ENCODE data around the gene LFNG.

LFNG gene, protein sequence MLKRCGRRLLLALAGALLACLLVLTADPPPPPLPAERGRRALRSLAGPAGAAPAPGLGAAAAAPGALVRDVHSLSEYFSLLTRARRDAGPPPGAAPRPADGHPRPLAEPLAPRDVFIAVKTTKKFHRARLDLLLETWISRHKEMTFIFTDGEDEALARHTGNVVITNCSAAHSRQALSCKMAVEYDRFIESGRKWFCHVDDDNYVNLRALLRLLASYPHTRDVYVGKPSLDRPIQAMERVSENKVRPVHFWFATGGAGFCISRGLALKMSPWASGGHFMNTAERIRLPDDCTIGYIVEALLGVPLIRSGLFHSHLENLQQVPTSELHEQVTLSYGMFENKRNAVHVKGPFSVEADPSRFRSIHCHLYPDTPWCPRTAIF

DNA sequence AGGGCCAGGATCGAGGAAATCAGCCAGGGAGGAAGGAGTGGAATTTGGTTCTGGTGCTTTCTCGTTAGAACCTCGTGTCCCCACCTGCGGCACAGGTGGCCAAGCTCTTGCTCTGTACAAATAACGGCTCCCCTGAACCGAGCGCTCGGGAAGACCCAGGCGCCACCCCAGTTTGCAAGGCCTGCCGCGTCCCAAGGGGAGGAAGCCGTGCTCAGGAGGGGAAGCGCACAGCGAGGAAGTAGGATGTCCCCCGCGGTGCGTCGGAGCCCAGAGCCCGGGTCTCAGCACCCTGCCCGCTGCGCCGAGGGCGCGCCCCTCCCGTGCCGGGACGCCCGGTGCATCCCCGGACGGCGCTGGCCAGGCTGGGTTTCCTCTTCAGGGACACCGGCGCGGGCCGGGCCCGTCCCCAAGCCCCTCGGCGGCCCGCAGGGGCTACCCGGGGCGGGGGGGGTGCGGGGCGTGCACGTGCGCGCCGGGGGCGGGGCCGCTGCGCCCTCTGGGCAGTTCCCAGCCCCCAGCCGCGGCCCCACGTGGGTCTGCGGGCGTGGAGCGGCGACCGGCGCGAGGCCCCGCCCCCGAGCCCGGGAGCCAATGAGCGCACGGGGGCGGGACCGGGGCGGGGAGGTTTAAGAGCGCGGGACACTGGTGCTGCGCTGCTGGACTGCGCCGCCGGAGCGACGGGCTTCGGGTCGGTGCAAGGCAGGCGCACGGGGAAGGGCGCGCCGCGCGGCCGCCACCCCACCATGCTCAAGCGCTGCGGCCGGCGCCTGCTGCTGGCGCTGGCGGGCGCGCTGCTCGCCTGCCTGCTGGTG lies at the start of gene LFNG:
TSS of gene LFNG (plus strand) at position 656 of the 812 bp plus-strand sequence. CDS start at position 744, 88 bp downstream.
- peak; percentile 75 for DNase-seq

DNA sequence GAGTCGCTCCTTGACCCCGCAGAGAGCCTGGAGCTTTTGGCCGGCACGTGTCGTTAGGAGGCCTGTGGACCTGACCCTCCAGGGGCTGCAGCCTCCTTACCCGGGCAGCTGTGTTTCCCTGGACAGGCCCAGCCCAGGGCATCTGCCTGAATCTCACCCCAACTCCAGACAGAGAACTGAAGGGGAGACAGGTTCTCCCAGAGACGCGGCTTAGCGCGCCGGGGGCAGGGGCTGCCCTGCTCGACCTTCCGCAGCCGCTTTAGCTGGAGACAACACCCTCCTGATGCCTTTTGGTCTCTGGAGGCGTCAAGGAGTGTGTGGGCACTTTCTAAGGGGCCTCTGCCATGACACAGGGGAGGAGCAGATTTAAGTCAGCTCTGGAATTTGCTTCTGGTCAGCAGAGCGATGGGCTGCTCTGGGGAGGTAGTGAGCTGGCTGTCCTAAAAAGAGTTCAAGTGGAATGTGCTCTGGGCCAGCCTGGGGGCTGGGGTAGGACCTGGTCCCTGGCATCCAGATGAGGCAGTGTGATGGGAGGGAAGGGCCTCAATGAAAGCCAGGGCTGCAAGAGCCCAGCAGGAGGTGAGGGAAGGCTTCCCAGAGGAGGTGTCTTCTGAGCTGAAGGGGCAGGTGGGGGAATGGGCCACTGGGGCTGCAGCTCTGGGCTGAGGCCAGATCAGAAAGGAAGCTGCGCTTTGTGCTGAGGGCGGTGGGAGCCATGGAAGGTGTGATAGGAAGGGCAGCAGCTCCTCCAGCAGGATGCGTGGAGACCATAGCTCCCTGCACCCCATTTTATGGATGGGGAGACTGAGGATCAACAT lies 49.2 kb upstream of the LFNG start:
- no peak for DNase-seq

DNA sequence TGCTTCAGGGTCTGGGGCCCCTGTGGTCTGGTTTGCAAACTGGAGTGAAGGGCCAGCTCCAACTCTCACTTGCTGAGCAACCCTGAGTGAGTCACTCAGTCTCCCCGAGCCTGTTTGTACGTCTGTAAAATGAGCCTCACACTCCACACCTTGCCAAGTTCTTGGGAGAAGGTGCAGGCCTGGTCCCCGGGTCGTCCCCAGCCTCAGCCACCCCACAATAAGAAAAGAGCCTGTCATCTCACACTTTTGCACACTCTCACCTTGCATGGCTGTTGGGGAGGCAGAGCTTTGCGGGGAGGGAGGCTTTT lies 48.6 kb upstream of the LFNG start:
- no peak for DNase-seq

DNA sequence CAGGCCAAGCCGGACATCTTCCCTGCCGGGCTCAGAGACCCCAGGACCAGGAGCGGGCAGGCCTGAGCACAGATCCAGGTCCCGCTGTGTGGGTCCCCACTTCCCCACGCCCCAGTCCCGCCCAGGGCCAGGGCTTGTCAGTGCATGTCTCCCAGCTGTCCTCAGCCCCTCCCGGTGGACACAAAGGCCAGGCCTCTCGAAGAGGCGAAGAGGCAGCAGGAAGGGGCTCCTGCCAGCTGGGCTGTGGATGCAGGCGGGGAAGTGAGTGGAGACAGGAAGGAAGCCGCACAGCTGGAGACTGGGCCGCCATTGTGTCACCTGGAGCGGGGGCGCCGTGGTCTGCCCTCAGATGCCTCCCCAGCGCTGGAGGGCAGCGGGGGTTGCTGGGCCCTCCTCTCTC lies 48.2 kb upstream of the LFNG start:
- DNase-seq = no peak

DNA sequence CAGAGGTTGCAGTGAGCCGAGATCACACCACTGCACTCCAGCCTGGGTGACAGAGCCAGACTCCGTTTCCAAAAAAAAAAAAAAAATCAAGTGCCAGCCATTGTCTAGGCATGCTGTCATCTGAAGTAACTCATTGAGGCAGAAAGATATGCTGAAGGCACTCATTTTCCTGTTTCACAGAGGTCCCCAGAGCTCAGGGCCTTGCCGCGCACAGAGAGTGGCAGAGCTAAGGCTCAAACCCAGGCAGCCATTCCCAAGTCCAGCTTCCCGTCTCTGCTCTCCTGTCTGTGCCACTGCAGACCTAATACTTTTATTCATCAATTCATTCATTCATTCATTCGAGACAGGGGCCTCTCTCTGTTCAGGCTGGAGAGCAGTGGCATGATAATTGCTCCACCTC lies 46.8 kb upstream of the LFNG start:
- DNase-seq = no peak

DNA sequence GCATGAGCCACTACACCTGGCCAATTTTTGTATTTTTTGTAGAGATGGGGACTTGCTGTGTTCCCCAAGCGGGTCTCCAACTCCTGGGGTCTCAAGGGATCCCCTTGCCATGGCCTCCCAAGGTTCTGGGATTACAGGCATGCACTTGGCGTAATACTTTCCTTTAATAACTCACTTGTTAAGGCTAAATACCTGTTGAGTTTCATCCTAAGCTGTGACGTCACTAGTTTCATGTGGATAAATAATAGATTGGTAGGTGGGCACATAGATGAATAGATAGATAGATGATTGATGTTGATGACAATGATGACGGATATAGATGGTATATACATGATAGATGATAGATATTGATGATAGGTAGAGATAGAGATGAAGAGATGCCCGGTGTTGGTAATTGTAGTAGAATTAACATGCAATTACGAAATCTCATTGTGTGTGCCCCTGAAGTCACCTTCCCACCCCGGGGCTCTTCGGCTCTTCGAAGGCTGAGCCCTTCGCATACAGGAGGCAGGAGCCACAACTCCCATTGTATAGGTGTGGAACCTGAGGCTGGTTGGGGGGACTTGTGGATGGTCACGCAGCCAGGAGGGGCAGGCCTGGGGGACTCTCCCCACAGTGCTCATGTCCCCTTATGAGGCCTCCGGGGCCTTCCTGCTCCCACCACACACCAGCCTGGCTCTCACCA lies 45.9 kb upstream of the LFNG start:
- no peak for DNase-seq

DNA sequence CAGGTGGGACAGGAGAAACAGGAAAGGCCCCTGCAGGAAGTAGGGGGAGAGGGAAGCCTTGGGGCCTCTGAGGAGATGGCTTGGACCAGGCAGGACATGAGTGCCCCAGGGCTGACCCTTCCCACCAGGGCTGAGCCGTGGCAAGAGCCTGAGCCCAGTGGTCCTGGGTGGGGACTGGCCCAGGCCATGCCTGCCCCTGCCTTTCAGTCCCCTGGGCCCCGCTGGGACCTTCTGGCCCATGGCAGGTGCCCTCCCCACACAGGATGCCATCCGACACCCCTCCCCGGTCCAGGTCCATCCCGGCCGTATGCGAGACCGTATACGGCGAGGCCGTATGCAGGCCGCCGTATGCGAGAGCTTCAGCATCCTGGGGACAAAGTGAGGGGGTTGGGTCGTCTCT lies 45.4 kb upstream of the LFNG start:
- DNase-seq = no peak

DNA sequence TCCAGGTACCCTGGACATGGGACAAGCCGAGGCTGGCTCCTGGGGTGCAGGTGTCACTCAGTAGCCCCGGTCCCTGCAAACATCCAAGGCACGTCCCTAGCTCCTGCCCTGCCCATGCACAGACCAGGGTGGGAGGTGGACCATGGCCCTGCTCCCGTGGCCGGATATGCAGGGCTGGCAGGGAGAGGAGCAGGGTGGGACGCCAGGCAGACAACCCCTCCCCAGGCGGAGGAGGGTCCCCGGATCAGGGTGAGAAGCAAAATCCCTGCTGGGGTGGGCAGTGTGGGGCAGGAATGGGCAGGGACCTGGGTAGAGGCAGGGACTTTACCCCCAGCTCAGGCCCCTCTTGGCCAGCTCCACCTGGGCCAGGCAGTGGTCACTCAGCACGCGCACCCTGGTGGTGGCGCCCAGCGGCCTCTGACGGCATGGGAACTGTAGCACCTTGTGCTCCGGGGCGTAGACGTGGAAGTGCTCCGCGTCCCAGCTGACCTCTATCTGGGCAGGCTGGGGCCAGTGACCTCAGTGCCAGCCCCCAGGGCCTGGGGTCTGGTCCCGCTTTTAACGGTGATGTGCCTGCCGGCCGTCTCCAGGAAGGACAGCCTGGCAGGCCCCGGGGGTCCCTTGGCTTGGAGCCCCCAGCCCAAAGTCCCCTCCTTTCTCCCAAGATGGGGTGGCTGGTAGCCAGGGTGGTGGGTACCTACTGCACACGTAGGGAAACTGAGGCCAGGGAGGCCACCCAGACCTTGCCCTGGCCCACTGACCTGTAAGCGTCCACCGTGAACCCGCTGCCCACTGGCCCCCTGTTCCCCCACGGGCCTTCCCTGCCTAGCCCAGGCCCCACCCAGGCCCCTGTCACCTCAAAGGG lies 44.5 kb upstream of the LFNG start:
- DNase-seq = no peak

DNA sequence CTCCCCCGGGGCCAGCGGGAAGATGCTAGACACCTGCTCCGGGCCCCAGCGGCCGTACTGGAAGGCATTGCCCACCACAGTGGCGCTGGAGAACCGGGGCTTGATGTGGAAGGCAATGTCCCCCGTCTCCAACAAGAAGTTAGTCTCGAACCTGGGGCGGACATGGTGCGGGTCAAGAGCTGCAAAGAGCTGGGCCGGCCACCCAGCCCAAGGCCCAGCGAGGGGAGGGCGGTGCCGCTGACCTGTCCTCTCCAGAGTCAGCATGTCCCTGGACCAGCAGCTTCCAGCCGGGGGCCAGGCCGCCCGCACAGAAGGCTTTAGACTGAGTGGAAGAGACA lies 43.9 kb upstream of the LFNG start:
- DNase-seq = no peak

DNA sequence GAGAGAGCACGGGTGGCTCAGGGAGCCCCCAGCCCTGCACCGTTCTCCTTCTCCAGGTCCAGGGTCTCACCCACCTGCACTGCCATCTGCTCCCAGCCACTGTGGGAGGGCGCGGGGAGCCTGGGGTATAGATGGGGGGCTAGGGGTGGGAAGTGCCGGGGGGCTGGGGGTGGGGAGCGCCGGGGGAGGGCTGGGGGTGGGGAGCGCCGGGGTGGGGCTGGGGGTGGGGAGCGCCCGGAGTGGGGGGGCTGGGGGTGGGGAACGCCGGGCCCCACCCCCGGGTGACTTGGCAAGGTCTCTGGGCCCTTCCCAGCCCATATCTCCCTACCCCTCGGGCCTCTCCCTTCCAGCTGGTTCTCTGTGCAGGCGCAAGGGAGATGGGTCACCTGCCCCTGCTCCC lies 43.3 kb upstream of the LFNG start, which contains the start of gene GRIFIN:
TSS of gene GRIFIN (minus strand) at position 101 of the 400 bp plus-strand sequence. CDS start at position 86, 15 bp downstream.
- DNase-seq = no peak

DNA sequence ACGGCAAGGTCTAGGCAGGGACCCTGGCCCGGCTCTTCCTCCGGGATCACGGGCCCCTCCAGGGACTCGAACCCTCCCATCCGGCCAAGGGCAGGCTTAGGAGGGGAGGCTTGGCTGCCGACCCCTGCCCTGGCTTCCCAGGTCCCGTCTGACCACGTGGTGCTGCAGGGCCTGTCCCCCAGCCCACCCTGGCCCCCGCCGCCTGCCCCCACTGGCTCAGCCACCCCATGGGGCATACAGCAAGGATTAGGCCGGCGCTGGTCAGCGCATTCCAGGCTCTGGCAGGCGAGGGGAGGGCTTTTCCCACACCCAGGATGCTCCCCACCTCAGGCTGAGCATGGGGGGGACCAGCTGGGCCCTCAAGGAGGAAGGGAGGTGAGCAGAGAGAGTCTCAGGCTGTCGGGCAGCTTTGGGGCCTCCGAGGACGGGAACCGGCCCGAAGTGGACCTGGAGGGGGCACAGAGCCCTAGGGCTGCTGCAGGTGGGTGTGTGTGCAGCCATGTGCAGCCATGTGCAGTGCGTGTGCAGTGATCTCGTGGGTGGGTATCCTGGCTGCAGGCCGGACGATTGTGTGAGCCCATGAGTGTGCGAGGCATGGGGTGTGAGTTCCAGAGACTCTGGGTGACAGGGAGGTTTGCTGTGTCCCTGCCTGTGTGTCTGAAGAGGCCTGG lies 42.7 kb upstream of the LFNG start:
- no peak for DNase-seq

DNA sequence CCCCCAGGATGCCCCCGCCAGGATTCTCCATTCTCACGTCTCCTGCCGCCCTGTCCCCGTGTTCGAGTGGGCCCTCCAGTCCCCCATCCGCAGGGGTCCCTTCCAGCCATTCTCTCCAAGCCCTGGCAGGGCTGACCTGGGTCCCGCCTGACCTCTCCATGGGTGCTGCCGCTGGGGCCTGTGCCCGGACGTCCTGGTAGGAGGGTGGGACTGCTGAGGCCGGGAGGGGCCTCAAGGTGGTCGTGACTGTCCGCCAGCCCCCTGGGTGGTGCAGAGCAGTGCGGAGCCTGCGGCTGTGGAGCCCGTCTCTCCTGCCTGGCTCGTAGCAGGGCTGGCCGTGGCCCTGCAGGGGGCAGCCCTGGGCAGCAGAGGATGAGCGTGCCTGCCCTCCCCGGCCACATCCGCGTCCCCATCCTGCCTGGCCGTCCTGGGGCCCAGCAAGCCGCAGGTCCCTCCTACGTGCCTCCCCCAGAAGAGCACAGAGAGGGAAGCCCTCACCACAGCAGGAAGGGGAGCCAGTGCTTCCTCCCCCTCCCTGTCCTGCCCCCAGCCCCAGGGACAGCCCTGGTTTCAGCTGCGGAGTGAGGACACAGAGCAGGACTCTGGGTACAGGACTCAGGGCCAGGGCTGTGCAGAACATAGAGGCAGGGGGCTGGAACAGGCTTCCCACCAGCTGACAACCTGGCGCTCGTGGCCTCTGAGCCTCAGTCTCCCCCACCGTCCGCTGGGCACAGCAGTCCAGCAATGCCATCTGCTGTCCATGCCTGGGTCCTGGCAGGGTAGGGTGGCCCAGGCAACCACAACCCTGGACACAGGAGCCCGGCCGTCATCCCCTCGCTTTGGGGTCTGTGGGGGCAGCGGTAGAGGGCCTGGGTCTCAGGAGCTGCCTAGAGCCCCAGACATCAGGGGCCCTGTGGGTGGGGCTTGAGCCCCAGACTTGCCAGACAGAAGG lies 41.9 kb upstream of the LFNG start:
- no peak for DNase-seq

DNA sequence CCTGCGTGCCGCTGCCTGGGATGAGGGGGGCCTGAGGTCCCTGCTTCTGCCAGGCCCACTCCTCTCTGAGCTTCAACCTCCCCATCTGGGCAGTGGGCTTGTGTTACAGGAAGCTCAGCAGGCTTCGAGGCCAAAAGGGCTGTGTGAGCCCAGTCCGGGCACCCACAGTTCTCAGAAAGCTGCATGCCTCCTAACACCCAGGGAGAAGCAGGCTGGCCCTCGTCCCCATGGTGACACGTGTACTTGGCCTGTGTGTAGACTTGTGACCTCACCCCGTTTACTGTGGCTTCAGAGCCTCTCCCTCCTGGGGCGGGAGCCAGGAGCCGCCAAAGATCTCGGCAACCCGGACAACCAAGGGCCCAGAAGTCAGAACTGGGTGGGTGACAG lies 41.2 kb upstream of the LFNG start:
- DNase-seq = no peak

DNA sequence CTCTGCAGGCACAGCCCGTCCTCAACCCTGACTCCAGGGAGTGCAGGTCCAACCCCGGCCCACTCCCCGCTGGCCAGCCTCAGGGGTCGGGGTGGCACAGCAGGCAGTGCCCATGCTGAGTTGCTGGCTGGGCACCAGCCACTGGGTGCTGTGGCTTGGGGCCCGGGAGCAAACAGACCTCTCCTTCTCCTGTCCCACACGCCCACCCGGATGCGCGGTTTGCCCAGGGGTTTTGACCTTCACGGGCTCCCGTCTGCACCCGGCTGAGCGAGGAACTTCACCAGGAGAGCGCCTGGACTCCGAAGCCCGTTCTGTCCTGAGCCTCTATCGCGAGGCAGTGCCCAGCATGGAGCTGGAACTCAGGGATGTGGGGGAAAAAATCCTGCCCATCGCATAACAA lies 40.8 kb upstream of the LFNG start:
- DNase-seq = no peak

DNA sequence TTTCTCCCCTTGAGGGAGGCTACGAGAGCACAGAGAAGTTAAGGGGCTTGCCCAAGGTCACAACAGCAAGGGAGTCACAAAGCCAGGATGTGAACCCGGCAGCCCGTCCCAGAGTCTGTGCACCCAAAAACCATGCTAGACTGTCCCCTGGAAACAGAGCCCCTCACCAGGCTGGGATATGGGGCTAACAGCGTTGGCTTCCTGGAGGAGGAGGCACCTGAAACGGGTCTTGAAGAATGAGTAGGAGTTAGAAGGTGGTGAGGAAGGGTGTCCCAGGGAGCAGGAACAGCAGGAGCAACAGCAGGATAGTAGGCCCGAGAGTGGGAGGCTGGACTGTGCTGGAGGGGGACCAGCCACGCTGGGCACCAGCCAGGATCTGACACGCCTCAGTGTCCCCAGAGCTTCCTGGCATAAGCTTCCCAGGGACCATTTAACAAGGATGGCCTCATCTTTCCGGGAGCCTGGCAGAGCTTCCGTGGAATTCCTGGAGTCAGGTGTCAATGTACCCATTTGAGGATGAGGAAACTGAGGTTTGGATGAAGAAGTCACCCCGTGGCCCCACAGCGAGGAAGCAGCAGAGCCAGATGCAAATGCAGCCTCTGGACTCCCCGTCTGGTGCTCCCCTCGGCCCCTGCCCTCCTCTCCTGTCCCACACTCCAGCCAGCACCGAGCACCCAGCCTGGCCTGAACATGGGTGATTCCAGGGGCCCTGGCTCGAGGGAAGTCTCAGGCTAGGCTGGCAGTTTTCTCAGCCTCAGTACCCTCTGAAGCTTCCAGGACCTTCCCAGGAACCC lies 40.1 kb upstream of the LFNG start:
- no peak for DNase-seq

DNA sequence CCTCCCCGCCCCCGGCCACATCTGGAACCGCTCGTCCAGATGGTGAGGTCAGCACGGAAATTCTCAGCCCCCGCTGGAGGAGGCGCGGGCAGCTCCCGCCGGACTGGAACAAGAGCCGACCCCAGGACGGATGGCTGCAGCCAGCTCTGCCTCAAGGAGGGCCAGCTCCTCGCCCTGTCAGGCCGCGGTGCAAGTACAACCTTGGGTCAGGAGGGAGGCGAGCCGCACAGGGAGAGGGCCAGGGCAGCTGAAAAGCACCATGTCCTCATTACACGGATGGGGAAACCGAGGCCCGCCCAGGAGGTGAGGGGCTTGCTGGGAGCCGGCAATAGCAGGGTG lies 39.5 kb upstream of the LFNG start:
- DNase-seq = no peak

DNA sequence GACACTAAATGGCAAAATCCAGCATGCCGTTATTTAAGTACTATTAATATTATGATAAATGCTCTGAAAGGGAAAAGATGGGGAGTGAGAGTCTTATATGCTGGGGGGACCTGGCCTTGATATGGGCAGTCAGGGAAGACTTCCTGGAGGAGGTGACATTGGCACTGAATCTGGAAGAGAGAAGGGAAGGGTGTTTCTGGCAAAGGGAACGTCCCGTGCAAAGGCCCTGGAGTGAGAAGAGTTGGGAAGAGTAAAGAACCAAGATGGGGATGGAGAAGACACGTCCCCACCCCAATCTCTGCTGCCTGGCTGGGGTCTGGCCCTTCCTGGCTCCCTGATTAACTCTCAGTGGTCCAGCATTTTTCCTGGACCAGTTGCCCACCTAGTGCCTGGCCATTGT lies 38.4 kb upstream of the LFNG start:
- no peak for DNase-seq

DNA sequence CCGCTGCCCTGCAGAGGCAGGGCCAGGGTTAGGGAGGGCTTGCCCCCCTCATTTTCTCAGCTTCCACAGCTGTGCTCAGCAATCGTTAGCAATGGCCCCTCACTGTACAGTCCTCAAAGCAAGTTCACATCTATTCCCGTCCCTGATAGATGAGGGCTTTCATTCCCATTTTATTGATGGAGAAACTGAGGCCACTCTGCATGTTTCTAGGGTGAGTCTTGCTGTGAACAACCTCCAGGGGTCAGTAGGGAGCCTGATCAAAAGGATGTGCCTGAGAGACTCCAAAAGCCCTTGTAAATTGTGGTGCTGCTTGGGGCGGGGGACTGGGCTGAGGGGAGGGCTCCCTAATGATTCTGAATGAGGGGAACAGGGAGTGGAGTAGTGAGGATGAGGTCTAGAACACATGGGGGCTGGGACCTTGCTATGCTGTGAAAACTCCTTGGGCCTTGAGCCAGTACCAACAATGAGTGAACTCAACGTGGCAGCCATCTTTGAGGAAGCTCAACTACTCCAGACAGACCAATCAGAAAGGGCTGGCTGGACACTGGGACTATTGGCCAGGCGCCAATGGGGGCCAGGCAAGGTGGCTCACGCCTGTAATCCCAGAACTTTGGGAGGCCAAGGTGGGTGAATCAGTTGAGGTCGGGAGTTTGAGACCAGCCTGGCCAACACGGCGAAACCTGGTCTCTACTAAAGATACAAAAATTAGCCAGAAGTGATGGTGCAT lies 36.7 kb upstream of the LFNG start:
- no peak for DNase-seq

DNA sequence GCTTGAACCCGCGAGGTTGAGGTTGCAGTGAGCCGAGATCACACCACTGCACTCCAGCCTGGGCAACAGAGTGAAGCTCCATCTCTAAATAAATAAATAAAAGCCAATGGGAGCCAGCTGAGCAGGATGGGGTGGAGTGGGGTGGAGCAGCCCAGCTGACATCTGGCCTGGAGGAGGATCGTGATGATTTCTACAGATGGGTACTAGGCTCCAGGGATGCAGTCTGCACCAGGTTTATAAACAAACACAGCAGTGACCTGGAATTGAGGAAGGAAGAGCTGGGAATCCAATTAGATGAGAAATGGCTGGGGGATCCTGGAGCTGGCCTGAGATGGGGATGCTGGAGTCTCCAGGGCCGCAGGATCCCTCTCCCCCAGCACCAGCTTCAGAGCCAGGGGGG lies 36.1 kb upstream of the LFNG start:
- no peak for DNase-seq

Measured in NCI-H526 treated with DMSO at 0.1 percent for 48 hours (cell line).